Activated T-cell treated with anti-CD3 and anti-CD28 coated beads for 24 hours (primary cell): ENCODE measurements around the gene DDX27.
A peak's percentile ranks its signal among the peaks of the same experiment; 100 is the strongest.
"Not testable (repeated sequence)": the region's sequence is repeated elsewhere in the genome, so short reads cannot be mapped to it uniquely, and the experiment has no call there.

ENCODE experiments used
- DNase-seq: peaks from one replicate; pipeline ENCODE4 v3.0.0-alpha.2; 2020; ENCODE audit warnings: low read depth

The DDX27 gene, protein sequence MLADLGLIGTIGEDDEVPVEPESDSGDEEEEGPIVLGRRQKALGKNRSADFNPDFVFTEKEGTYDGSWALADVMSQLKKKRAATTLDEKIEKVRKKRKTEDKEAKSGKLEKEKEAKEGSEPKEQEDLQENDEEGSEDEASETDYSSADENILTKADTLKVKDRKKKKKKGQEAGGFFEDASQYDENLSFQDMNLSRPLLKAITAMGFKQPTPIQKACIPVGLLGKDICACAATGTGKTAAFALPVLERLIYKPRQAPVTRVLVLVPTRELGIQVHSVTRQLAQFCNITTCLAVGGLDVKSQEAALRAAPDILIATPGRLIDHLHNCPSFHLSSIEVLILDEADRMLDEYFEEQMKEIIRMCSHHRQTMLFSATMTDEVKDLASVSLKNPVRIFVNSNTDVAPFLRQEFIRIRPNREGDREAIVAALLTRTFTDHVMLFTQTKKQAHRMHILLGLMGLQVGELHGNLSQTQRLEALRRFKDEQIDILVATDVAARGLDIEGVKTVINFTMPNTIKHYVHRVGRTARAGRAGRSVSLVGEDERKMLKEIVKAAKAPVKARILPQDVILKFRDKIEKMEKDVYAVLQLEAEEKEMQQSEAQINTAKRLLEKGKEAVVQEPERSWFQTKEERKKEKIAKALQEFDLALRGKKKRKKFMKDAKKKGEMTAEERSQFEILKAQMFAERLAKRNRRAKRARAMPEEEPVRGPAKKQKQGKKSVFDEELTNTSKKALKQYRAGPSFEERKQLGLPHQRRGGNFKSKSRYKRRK

DNA sequence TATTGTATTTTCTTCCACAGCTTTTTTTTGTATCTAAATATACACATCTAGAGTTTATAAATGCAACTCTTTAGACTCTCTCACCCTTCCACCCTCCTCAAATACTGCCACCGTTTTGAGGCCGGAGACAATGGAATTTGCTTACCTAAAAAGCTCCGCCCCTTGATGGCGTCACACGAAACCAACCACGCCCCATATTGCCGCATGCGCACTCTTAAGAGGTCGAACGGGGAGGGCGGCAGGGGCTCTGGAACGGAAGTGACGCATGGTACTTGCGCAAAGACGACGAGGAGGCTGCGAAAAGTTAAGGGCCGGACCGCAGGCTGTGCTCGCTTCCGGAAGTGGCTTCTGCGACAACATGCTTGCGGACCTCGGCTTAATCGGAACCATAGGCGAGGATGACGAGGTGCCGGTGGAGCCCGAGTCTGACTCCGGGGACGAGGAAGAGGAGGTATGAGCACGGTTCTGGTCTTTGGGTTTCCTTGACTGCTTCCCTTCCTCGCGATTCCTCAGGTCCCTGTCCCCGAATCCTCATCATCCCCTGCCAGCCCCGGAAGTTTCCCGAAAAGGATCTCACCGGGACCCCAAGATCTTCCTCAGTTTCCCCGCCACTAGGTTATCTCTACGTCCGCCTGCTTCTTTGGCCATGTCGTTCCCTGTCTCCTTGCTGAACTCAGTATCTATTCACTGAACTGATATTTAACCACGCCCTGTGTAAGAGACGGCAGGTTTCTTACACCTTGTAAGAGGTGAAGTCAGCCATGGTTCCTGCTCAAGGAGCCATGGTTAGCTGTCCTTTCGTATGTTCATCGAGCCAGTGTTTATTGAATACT is at the start of gene DDX27:
Gene DDX27 (plus strand): TSS at position 326 of the 833 bp plus-strand sequence. CDS start 33 bp downstream, at position 359.
- DNase-seq = peak; percentile 95

DNA sequence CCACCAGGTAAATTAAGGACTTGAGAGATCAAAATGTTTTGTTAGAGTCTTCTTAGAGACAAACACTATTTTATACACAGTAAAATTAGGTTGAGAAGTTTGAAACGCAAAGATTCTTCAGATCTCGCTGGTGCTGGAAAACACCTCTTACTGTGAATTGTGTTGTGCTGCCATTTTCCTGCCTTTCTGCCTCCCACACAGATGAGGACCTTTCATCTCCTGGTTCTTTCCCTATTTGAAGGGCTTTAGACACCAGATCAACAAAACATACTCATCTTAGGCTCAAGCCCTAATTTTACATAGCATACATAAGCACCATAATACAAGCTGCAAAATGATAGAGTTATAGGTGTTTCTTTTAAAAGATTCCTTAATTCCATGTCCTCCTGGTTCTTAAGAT is 49.7 kb upstream of the DDX27 start:
- no peak for DNase-seq

DNA sequence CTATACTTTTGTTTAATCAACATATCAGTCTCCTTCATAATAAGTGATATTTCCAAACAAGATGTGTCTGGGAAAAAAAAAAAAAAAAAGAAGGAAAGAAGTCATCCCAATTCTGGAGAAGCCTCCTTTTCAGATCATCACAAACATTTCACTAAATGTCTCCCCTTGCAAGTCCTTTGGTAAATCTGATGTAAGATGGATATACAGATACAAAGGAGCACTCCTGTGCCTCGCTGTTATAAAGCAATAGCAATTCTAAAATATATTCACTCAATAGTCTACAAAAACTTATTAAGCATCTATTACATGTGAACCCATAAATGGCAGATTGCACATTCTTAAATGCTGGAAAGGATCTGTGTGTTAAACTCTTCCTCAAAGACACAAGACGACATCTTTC is 48.5 kb upstream of the DDX27 start:
- DNase-seq = no peak

DNA sequence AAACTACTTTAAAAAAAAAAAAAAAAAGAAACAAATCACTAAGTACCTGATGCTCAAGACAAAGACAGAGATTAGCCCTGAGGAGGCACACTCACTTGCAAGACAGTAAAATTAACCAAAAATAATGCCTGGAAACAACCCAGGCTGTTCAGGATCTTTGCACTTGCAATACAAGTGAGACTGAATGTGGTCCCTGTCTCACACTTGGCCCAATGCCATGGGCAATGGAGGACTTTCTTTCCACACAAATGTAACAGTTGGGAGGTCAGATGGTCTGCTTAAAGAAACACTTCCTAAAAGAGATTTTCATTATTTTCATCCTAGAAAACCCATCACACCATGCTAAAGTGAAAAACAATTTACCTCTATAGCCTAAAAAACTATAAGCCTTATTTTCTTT is 47.3 kb upstream of the DDX27 start:
- DNase-seq = no peak

DNA sequence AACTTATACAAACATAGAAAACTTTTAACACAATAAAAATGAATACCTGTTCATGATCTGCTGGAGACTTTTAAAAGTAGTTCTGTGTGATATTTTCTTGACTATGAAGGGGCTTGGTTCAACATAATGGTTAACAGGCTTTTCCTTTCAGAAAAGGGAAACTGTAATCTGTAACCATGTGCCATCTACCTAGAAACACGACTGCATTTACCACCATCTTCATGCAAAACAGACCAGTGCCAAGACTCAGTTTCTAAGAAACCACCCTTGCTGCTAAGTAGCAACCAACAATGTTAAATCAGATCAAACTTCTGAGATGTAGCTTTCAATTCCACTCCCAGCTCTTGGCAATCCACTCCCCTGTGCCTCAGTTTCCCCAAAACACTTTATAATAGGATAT is 46.8 kb upstream of the DDX27 start:
- no peak for DNase-seq

DNA sequence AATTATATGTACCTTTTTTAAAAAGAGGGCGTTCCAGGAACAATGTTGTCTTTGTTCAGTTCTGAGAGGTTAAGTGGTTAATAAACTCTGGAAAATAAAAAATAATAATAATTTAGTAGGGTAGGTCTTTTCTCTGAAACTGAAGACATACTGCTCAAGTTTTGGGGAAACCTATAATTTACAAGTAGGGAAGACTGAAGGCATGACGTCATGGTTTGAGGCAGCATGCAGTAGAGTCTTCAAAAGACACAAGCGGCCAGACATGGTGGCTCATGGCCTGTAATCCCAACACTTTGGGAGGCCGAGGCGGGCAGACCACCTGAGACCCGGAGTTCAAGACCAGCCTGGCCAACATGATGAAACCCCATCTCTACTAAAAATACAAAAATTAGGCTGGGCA is 45.0 kb upstream of the DDX27 start:
- no peak for DNase-seq

DNA sequence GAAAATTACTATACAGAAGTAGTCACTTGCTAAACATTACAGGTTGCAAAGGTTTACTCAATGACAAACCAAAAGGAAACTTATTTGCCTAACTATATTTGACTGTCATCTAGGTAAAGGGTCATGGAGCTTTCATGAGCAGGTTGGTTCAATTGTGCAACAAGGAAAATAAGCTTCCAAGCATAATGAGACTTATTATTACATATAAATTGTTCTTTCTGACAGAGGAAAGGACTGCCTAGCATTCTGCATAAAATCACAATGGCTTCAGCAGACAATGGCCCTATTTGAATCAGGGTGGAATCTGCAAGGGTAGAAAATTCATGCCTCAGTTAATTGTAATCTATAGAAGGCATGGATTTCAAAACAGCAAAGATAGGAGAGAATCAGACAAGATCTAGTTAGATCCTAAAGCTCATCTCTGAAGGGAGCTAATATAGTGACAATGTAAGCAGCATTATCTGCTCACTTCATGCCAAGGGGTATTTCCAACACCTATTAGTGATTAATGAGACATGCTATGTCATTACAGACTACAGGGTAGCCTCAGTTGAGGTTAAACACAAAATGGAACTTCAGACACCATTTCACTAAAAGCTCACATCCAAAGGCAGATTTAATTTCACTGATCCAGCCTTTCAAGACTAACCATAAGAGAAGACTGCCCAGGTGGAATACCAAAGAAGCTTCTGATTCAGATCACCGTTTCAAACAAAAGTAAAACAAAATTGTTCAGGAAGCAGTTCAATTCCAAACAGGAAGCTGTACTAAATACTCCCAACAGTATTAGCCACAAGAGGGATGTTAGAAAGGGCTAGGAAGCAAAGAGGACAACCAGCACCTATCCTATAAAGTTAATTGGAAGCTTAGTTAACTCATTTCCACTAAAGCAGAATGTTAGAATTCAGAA is 39.6 kb upstream of the DDX27 start:
- DNase-seq = no peak

DNA sequence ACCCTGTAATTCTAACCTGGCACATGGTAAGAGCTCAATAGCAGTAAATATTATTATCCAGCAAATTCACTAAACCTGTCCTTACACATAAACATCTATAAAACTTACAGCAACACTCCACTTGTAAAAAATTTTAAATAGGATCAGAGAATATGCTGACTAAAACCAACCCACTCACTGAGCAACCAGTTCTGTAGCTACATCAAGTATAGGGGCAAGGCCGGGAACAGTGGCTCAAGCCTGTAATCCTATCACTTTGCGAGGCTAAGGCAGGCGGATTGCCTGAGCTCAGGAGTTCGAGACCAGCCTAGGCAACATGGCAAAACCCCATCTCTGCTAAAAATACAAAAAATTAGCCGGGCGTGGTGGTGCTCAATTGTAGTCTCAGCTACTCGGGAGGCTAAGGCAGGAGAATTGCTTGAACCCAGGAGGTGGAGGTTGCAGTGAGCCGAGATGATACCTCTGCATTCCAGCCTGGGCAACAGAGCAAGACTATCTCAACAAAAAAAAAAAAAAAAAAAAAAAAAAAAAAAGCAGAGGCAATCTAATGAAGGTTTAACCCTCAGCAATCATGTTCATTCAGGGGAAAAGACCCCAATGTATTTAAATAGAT is 37.8 kb upstream of the DDX27 start:
- no peak for DNase-seq

DNA sequence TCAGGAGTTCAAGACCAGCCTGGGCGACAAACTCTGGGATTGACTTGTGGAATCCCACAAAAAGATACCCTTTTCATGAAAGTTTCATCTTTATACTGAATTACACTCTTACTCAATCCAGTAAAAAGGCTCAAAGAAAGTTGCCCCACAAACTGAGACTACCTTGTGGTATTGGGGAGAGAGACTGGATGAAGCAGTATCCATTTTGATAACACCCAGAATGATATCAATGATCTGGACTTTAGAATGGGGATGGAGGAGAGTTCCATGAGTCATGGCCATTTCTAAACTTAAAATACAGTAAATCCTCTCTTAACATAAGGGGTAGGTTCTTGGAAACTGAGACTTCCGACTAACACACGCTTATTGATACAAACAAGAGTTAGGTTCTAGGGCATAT is 35.8 kb upstream of the DDX27 start:
- DNase-seq = no peak

DNA sequence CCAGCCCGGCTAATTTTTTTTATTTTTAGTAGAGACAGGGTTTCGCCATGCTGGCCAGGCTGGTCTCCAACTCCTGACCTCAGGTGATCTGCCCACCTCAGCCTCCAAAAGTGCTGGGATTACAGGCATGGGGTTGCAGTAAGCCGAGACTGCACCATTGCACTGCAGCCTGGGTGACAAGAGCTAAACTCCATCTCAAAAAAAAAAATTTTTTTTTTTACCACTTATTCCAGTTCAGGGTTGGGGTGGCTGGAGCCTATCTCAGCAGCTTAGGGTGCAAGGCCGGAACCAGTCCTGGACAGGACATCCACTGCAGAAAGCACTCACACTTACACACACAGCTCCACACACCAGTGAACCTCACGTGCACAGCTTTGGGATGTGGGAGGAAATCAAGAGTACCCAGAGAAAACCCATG is 35.1 kb upstream of the DDX27 start:
- not testable (repeated sequence) for DNase-seq

DNA sequence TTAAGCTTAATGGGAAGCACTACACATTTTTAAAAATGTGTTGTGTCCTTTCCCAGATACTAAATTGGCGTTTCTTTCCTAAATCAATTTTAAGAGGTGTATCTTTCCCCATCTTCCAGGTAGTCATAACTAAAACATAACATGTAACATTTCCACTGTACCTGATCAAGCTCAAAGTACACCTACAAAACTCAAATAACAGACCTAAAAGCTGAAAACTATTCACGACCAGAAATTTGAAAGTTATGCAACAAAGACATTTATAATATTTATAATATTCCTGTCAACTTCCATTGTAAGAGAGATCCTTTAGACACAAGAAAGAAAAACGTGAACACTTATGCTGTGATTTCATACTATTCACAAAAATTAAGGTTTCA is 34.5 kb upstream of the DDX27 start:
- no peak for DNase-seq

DNA sequence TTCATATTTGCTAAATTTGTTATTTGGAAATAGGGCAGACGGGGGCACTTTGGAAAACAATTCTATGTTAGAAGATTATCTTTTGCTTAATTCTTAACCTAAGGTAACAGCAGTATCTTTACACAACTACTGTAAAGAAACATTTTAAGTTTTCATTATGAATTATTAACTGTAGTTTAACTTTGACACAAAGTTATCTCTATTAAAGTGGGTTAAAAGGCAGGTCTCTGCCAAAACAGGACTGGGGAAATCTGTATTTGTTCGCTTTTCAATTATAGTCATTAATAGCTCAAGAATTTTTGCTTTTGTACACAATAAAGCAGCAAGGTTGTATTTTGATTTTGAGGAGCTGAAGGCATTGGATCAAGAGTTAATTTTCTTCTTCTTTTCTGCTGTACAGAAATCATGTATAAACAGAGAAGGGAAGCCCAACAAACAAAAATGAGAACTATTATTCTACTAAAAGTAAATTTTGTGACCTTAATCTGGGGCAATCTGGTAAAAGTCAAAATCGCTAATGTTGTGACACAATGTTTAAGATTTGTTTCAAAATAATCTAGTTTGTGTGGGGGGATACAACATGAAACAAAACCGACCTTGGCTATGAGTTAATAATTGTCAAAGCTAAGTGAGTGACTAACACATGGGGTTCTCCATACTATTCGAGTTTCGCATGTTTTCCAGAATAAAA is 34.0 kb upstream of the DDX27 start:
- DNase-seq = no peak

DNA sequence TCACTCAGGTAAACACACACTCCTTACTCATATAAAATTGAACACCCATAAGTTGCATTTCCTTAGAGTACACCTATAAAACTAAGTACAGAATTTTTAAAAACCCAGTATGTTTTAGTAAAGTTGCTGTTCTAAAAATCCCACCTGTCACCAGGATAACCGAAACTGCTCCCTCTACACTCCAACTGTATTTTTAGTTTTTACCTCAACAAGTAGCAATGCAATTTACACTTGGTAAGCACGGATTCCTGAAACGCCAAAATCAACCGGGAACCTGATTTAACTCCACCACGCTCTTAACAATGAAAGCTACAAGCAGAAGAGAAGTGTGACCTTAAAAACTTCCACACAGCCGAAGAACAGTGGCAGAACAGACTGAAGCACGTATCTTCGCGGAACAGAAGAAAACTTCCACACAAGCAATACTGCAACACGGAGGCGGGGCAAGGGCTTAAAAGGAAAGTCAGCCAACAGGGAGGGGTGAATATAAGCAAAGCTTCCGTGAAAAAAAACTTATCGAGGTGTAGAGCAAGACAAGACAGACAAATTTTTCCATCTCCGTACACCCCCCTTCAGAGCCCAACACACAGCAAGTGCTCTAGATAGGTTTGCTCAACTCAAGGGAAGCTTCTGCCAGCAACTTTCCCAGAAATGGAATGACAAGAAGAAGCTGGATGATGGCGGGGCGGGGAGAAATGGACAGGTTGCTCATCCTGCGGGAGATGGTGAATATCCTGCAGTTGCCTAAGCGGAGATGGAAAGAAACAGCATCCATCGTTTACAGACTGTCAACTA is 32.5 kb upstream of the DDX27 start:
- DNase-seq = peak; percentile 54

DNA sequence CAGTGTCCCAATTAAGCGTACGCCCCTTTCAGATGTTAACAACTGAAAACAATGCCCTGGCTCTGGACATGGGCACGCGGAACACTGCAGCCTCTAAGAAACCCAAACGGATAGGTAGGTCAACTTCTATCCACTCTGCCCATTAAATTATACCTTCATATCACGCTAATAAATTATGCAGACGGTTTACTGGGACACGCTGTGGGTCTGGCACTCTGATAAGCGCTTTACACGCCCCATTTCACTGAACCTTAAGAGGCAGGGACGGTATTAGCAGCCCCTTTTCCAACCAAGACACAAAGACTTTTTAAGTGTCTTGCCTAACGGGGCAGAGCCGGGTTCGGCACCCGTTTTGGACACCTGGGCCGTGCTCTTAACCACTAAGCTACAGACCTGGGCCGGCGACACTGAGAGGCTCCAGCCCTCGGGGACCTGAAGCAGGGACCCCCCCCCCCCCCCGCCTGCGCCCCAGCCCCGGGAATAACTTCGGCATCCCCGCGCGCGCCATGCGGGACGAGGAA is 31.8 kb upstream of the DDX27 start:
- no peak for DNase-seq

DNA sequence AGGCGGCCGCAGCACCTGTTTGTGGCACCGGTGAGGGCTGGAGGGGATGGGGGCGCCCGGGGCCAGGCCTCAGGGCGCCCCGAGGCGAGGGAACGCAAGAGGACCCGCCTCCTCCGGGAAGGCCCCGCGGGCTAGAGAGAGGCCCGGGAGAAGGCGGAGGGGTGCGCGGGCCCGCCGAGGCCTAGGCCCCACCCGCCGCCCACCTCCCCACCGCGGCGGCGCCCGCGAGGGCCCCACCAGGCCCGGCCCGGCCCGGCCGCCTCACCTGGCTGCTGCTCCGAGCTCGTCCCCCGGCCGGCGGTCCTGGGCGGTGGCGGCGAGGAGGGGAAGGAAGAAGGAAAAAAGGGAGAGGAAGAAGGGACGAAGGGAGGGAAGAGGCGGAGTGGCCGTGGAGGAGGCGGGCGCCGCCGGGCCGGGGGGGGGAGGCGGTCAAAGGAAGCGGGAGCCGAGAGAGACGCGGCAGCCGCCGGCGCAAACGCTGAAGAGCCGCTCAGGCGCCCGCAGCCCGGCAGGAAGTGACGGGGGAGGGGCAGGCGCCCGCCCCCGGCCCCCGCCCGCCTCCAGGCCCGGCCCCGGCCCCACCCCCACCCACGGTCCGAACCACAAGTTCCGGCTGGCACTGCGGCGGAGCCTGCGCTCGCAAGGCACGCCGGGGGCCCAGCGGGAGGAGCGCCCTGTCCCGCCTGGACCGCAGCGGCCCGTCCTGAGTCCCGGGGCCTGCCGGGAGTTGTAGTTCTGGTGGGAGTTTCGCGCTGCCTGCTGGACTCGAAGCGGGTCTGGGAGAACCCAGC is 31.2 kb upstream of the DDX27 start, which contains the start of gene STAU1:
Gene STAU1 (minus strand): TSS at position 484 of the 791 bp plus-strand sequence. CDS start 22,133 bp downstream, outside the sequence.
- DNase-seq = peak; percentile 90

DNA sequence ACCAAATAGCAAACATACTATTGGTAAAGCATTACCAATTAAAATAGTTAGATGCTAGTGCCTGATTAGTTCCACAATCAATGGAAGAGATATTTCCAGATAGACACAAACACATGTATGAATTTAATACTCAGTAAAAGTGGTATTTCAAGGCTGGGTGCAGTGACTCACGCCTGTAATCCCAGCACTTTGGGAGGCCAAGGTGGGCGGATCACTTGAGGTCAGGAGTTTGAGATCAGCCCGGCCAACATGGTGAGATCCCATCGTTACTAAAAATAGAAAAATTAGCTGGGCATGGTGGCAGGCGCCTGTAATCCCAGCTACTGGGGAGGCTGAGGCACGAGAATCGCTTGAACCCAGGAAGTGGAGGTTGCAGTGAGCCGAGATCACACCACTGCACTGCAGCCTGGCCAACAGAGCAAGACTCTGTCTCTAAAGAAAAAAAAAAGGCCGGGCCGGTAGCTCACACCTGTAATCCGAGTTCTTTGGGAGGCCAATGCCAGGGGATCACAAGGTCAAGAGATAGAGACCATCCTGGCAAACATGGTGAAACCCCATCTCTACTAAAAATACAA is 26.2 kb upstream of the DDX27 start:
- not testable (repeated sequence) for DNase-seq

DNA sequence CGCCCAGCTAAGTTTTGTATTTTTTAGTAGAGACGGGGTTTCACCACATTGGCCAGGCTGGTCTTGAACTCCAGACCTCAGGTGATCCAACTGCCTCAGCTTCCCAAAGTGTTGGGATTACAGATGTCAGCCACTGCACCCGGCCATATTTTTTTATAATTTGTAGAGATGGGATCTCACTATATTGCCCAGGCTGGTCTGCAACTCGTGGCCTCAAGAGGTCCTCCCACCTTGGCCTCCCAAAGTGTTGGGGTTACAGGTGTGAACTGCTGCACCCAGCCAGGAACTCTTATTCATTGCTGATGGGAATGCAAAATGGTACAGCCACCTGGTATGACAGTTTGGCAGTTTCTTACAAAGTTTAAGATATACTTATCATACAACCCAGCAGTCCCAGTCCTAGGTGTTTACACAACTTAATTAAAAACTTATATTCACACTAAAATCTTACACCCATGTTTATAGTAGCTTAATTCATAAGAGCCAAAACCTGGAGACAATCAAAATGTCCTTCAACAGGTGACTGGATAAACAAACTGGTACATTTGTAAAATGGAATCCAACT is 19.4 kb upstream of the DDX27 start:
- DNase-seq = no peak

DNA sequence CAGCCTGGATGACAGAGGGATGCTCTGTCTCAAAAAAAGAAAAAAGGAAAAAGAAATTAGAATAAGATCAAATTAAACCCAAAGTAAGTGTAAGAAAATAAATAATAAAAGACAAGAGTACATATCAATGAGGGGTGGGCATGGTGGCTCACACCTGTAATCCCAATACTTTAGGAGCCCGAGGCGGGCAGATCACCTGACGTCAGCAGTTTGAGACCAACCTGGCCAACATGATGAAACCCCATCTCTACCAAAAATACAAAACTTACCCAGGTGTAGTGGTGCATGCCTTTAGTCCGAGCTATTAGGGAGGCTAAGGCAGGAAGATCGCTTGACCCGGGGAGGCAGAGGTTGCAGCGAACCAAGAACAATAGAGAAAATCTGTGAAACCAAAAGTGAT is 16.2 kb upstream of the DDX27 start:
- DNase-seq = no peak
